RWPE2 (cell line): Measurements from ENCODE around the gene SMO.

ENCODE experiments used
- ATAC-seq: fragments of 200-7000 bp; cut with Tn5 transposase; 3 replicates; pipeline ENCODE4 v1.9.1; 2021; ENCODE audit warnings: low read depth
- DNase-seq: peaks from one replicate; pipeline ENCODE4 v3.0.0-alpha.2; 2020; ENCODE audit warnings: low spot score
- H3K27ac ChIP-seq: fragments of 450-650 bp; 2 replicates; pipeline ENCODE4 v1.5.1; 2017; ENCODE audit warnings: mild to moderate bottlenecking; ENCODE audit not compliant: poor library complexity, severe bottlenecking
- H3K27me3 ChIP-seq: fragments of 250-450 bp; sonication (Bioruptor Pico); 2 replicates; pipeline ENCODE4 v1.5.1; 2021; ENCODE audit warnings: mild to moderate bottlenecking, moderate library complexity; ENCODE audit not compliant: insufficient read depth, poor library complexity, severe bottlenecking
- H3K36me3 ChIP-seq: fragments of 250-450 bp; sonication (Bioruptor Pico); 2 replicates; pipeline ENCODE4 v1.5.1; 2020; ENCODE audit warnings: low read depth, mild to moderate bottlenecking, moderate library complexity
- H3K4me1 ChIP-seq: fragments of 250-450 bp; sonication (Bioruptor Pico); 2 replicates; pipeline ENCODE4 v1.5.1; 2021; ENCODE audit warnings: mild to moderate bottlenecking, moderate library complexity; ENCODE audit not compliant: insufficient read depth, poor library complexity, severe bottlenecking
- H3K4me3 ChIP-seq: fragments of 250-450 bp; sonication (Bioruptor Pico); 2 replicates; pipeline ENCODE4 v1.5.1; 2021; ENCODE audit warnings: mild to moderate bottlenecking, moderate library complexity; ENCODE audit not compliant: severe bottlenecking
- H3K9me3 ChIP-seq: fragments of 250-450 bp; sonication (Bioruptor Pico); 2 replicates; pipeline ENCODE4 v1.5.1; 2021; ENCODE audit warnings: mild to moderate bottlenecking, moderate library complexity; ENCODE audit not compliant: severe bottlenecking
- TF ChIP-seq, protein P1 (sequence below): fragments of 450-650 bp; IDR thresholded peaks from one replicate; pipeline ENCODE4 v1.5.1; 2017; ENCODE audit warnings: mild to moderate bottlenecking, moderate library complexity; ENCODE audit not compliant: poor library complexity, severe bottlenecking

SMO gene

DNA sequence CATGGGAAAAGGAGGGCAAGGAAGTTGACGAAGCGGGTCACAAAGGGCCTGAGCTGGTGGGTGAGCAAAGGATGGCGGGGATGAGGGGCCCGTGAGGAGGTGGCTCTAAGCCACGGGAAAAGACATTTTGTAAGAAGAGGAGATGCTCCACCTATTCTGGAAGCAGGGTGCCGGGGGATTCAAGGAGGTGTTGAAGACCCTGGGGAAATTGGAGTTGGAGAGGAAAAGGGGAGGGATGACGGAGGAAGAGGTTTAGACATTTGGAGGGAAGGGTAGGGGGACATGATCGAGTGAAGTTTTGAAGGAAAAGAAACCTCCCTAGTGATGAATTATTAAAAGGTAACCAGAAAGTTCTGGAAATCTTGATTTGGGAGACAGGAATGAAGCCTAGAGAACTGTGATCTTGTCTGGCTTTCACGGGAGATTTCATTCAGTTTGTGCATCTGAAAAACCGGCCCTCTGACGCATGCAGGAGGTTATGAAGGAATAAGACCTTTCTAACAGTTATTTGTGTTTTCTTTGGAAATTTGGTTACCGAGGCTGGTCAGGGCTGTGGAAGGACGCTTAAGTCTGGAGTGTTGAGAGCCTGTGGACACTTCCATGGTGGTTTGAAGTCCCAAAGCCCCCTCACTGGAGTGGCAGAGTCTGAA is 1.4 kb downstream of the SMO start:
- TF ChIP-seq, protein P1, sequence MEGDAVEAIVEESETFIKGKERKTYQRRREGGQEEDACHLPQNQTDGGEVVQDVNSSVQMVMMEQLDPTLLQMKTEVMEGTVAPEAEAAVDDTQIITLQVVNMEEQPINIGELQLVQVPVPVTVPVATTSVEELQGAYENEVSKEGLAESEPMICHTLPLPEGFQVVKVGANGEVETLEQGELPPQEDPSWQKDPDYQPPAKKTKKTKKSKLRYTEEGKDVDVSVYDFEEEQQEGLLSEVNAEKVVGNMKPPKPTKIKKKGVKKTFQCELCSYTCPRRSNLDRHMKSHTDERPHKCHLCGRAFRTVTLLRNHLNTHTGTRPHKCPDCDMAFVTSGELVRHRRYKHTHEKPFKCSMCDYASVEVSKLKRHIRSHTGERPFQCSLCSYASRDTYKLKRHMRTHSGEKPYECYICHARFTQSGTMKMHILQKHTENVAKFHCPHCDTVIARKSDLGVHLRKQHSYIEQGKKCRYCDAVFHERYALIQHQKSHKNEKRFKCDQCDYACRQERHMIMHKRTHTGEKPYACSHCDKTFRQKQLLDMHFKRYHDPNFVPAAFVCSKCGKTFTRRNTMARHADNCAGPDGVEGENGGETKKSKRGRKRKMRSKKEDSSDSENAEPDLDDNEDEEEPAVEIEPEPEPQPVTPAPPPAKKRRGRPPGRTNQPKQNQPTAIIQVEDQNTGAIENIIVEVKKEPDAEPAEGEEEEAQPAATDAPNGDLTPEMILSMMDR = no peak
- Histone ChIP-seq H3K9me3 (no peaks in the 10 kb centered on the region), H3K4me1 (peaks cover 4% of the 10 kb centered on the region), H3K4me3 (peak overlapping the region; percentile 76), H3K27ac (no peak overlapping the region), H3K27me3 (no peaks in the 10 kb centered on the region), H3K36me3 (no peaks in the 10 kb centered on the region)
- no peak for ATAC-seq
- no peak for DNase-seq

- DNase-seq (no peak), ATAC-seq (no peak)
- H3K9me3 ChIP-seq = no peaks in the 10 kb centered on the region
These were observed 2.8 kb downstream of the SMO start for GRCh38 chr7:129191272-129191671.

GRCh38 chr7:129193892-129194291 is 5.5 kb downstream of the SMO start:
- Histone ChIP-seq H3K4me3 (no peak overlapping the region), H3K36me3 (no peaks in the 10 kb centered on the region; the same call in 1 of the 2 replicates), H3K9me3 (no peaks in the 10 kb centered on the region), H3K27me3 (no peaks in the 10 kb centered on the region), H3K27ac (no peak overlapping the region), H3K4me1 (no peaks in the 10 kb centered on the region)
- DNase-seq (no peak), ATAC-seq (no peak)
- TF ChIP-seq, protein P1 = no peak

More at GRCh38 chr7:129191272-129191671, 2.8 kb downstream of the SMO start:
- Histone ChIP-seq H3K4me1 (no peaks in the 10 kb centered on the region), H3K27ac (no peak overlapping the region), H3K27me3 (no peaks in the 10 kb centered on the region), H3K36me3 (no peaks in the 10 kb centered on the region; the same call in 1 of the 2 replicates), H3K4me3 (no peak overlapping the region)
- TF ChIP-seq, protein P1 = no peak

- DNase-seq (no peak), ATAC-seq (no peak)
- TF ChIP-seq, protein P1 = no peak
- Histone ChIP-seq H3K27ac (no peak overlapping the region), H3K4me3 (no peak overlapping the region), H3K27me3 (no peaks in the 10 kb centered on the region), H3K4me1 (no peaks in the 10 kb centered on the region), H3K9me3 (no peaks in the 10 kb centered on the region), H3K36me3 (no peaks in the 10 kb centered on the region; the same call in 1 of the 2 replicates)
These were observed 9.3 kb downstream of the SMO start for GRCh38 chr7:129197771-129198170.

GRCh38 chr7:129199406-129199805 is 11.0 kb downstream of the SMO start:
- Histone ChIP-seq H3K4me1 (no peaks in the 10 kb centered on the region), H3K36me3 (no peaks in the 10 kb centered on the region; the same call in 1 of the 2 replicates), H3K4me3 (no peak overlapping the region), H3K27ac (no peak overlapping the region), H3K9me3 (no peaks in the 10 kb centered on the region), H3K27me3 (no peaks in the 10 kb centered on the region)
- TF ChIP-seq, protein P1 = no peak
- DNase-seq = no peak
- ATAC-seq = no peak
